ENCODE measurements around the gene LMTK2.

Gene LMTK2

DNA sequence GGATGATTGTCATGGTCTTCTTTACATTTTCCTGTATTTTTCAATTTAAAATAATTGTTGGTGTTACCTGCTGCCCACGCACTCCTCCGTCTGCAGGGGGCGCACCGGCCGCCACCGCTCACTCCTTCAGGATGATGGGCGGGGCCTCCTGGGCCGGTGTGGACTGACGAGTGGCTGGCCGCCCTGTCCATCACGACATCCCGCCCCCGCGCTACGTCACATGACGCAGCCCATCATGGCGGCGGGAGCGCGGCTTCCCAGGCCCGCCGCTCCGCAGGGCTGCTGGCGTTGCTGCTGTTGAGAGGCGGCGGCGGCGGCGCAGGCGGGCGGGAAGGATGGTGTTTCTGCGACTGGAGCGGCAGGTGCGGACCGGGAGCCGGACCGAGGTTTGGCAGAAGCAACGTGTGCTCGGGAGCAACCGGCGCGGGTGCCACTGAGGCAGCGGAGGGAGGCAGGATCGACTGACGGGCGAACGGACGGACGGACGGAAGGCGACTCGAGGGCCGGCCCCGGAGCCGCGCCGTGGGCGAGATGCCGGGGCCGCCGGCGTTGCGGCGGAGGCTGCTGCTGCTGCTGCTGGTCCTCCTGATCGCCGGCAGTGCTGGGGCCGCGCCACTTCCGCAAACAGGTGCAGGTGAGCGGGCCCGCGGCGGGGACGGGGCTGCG is at the start of gene LMTK2:
Gene LMTK2, plus strand, starts transcription at position 216 of the 666 bp plus-strand sequence. Its CDS starts 316 bp downstream, at position 532.
- peak; percentile 77 for DNase-seq

DNA sequence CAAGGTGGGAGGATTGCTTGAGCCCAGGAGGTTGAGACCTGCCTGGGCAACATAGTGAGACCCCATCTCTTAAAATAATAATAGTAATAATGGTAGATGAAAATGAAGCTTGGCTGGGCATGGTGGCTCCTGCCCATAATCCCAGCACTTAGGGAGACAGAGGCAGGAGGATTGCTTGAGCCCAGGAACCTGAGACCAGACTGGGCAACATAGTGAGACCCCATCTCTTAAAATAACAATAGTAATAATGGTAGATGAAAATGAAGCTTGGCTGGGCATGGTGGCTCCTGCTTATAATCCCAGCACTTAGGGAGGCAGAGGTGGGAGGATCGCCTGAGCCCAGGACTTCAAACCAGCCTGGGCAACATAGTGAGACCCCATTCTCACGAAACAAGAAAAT is 49.5 kb upstream of the LMTK2 start:
- DNase-seq = no peak

DNA sequence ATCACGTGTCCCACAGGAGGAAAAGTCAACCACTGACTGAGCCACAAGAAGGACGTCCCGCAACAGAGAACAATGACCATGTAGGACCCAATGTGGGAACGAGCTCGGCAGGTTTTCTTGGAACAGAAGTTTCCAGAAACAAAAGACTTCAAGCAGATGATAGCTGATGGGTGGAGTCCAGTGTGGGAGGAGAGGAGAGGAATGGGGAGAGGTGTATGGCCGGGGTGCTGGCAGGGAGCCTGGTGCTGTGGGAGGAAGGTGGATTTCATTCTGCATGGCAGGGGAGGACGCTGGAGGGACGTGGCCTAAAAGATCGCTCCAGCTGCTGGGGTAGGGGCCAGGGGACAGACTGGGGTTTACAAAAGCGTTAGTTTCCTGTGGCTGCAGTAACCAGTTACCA is 48.5 kb upstream of the LMTK2 start:
- no peak for DNase-seq

DNA sequence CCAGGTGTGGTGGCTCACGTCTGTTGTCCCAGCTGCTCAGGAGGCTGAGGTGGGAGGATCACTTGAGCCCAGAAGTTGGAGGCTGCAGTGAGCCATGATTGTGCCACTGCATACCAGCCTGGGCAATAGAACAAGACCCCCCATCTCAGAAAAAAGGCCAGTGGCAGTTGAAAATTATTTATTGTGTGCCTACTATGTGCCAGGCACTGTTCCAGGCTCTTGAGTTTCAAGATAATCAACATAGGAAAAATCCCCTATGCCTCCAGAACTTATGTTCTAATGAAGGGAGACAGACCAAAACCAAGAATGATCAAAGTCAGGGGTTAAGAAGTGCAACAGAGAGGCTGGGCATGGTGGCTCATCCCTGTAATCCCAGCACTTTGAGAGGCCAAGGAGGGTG is 42.4 kb upstream of the LMTK2 start:
- DNase-seq = no peak

DNA sequence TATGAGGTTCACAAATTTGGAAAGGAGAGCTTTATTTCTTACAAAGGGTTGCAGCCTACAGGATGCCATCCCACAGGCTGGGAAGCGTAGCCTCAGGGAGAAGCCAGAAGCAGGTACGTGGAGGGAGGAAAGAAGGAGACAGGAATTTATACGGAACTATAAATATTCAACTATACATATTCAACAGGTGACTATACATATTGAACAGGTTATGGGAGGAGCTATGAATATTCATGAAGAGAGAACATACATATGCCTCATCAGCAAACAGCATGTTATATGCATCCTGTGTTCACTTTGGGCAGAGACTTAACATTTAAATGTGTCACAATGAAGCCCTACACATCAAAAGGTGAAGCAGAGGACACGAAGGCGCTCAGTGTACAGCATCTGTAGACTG is 40.5 kb upstream of the LMTK2 start:
- no peak for DNase-seq

DNA sequence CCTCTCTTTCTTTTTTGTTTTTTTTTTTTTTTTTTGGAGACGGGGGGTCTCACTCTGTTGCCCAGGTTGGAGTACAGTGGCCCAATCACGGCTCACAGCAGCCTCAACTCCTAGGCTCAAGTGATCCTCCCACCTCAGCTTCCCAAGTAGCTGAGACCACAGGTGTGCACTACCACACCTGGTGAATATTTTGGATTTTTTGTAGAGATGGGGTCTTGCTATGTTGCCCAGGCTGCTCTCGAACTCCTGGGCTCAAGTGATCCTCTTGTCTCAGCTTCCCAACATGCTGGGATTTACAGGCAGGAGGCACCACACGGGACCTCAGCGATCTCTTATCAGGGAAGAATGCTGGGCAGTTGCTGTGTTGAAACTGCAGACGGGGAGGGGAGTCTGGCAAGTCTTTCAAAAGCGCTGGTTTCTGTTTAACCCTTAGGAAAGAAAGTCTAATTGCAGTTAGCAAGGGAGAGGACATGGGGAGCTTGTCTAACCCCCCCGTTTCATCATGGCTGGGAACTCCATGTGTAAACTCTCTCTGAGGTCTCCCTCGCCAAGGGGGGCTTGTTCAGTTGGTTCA is 39.6 kb upstream of the LMTK2 start:
- DNase-seq = no peak

DNA sequence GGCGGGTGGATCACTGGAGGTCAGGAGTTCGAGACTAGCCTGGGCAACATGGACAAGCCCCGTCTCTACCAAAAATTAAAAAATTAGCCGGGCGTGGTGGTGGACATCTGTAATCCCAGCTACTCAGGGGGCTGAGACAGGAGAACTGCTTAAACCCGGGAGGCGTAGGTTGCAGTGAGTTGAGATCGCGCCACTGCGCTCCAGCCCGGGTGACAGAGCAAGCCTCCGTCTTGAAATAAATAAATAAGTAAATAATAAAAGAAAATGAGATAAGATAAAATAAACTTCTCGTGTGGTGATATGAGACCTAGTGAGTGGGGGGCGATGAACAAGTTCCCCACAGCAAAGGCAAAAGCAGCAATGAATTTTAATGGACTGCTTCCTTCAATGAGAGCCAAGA is 33.6 kb upstream of the LMTK2 start:
- DNase-seq = no peak

DNA sequence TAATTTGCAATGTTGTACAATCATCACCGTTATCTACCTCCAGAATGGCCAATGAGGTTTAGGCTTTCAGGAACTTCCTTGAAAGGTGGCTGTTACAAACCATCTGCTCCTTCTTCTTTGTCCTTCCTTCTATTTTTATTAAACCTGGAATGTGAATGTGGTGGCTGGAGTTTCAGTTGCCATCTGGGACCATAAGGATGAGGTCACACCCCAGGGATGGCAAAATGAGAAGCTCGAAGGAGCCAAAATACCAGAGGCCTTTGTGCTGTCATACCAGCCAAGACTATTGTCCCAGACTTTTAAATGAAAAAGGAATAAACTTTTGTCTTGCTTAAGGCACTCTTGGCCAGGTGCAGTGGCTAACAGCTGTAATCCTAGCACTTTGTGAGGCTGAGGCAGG is 30.9 kb upstream of the LMTK2 start:
- DNase-seq = no peak

DNA sequence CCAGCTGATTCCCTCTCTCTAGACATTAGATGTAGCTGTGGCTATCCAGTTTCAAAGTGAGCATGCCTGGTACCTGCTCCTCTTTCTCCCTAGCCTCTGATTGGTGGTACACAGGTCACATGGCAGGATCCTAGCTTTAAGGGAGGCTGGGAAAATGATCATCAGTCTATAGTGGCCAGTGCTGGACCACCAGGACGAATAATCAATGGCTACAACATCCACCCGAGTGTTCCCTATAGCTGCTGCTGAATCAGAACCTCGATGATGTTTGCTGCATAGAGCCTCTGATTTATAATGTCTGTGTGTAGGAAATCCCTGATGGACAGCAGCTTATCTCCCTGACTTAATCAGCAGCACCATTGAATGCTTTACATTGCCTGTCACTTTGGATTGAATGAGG is 28.9 kb upstream of the LMTK2 start:
- no peak for DNase-seq

DNA sequence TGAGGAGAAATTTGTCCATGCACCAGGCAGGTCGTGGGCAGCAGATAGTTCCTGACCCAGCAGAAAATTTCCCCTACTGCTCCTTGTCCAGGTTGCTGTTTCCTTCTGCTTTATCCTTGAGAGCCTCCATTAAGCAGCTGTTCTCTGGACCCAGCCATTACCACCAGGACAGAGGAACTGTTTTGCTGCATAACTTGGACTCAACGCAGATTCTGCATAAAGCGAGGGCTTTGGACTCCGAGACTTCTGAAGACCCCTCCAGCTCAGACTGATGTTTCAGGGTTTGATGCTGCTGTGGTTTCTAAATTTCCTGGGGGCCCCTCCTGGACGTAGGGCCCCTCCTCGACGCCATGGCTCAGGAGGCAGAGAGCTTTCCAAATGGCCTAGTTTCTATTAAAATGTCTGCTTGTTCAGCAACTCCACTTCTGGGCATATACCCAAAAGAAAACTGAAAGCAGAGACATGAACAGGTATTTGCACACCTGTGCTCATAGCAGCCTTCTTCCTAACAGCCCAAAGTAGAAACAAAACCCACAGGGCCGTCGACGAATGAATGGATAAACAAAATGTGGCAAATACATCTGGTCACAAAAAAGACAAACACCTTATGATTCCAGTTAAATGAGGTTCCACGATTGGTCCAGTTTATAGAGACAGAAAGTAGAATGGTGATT is 28.3 kb upstream of the LMTK2 start:
- DNase-seq = no peak

DNA sequence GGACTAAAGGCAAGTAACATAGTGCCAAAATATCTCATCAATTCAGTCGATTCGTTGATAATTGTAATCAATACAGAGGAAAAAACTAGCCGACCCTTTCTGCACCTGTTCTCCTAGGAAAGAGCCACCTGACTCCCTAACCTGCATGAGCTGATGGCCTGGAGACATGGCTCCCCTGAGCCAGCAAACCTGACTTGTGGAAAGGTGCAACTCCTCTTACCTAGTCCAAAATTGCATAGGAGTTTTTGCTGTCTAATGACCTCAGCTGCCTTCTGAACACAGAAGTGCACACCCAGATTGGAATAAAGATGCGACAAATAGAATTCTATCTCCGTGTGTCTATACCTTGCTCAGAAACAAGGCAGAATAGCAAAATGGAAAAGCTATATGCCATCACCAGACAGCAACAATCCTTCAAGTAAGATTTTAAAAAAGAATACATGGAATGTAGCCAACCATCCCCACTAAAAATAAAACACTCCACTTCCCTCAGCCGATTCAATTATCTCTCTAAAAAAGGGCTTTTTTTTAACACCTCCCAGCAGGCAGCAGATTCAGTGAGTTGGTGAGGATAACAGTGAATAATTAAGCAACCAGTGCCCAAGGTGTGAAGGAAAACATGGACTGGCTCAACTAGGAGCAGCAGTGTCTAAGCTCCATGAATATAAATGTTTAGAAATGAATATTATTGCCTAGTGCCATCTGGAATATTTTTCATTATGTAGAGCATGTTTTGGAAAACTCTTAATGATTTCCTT is 26.6 kb upstream of the LMTK2 start:
- DNase-seq = peak; percentile 35

DNA sequence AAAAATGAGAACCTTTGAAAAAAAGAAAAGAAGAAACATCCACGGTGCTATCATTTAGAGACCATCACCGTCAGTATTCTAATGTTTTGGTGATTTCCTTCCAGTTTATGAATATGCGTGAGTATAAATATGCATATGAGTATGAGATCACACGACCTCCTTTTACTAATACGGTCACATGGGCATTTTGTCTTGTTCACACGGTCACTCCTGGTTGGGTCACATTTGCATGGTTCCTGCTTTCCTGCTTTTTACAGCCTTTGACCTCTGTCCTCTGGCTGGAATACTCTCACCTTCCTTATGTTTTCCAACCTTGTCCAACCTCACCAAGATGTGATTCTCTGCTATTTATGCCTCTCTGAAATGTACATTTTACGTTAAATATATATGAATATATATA is 25.3 kb upstream of the LMTK2 start:
- no peak for DNase-seq

DNA sequence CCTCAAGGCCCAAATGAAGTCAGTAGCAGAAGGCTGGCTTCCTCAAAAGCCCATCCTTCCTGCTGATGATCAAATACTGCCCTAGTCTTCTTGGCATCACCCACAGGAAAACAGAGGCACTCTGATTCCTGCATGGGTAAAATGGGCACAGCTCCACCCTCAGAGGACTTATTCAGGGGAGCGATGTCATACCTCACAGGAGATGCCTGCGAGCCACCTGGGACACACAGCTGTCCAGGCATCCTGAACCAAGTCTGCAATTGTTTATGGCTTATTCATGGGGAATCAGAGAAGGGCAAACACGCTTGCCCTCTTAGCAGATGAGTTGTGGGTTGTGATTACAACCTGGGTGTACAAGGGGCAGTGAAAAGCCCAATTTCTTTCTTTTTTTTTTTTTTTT is 22.0 kb upstream of the LMTK2 start:
- no peak for DNase-seq

DNA sequence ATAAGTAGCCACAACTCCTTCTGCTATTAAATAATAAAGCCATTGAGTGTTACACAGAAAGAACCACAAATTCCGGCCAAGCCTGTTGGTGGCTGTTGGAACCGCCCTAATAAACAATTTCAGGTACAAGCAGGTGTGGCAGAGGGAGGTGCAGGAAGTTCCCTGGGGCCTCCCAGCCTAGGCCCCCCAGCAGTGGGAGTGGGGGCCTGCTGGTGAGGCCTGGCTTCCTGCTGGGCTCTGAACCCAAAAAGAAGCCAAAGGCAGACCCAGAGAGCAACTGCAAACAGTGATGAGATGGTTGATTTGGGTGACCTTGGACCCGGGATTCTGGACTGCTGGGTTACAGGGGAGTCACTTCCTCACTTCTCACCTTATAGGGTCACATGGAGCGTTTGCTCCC is 21.0 kb upstream of the LMTK2 start:
- no peak for DNase-seq

DNA sequence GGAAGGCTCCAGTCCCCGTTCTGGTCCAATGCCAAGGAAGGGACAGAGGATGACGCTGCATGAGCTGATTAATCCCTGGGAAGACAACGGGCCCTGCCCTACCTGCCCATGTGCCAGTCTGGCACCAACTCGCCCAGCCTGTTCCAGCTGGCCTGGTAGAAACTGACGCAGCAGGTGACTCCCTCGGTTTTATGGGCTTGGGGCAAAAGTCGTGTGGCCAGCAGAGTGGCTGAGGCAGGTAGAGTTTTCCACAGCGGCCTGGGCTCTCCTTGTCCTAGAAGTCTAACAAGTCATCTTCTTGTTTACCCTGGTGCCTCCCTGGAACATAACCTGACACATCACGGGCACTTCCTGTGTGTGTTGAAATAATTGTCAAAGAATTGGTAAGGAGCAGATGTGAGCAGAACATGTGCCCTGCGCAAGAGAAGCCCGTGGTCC is 20.4 kb upstream of the LMTK2 start:
- DNase-seq = no peak

DNA sequence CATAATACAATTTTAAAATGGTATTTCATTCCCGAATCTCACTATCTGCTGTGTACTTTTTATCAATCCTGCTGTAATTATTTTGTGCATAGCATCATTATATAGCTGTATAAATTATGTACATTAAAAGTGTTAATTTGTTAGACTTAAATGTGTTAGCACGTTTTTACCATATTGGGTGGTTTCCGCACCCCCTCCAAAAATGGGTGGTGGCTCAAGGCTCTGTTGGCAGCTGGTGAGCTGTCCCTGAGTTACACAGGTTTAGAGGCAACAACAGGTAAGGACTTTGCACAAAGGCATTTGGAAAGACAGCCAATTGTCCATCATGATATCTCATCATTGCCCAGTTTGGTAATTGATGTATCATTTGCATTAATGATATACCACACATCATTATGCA is 18.6 kb upstream of the LMTK2 start:
- DNase-seq = no peak

DNA sequence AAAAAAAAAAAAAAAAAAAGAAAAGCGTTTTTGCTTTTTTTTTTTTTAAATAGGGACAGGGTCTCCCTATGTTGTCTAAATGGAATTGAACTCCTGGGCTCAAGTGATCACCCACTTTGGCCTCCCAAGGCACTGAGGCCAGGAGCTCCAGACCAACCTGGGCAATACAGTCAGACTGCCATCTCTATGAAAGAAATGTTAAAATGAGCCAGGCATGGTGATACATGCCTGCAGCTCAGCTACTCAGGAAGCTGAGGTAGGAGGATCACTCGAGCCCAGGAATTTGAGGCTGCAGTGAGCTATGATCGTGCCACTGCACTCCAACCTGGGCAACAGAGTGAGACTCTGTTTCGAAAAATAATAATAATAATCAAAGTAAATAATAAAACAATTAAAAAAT is 16.5 kb upstream of the LMTK2 start:
- DNase-seq = no peak

DNA sequence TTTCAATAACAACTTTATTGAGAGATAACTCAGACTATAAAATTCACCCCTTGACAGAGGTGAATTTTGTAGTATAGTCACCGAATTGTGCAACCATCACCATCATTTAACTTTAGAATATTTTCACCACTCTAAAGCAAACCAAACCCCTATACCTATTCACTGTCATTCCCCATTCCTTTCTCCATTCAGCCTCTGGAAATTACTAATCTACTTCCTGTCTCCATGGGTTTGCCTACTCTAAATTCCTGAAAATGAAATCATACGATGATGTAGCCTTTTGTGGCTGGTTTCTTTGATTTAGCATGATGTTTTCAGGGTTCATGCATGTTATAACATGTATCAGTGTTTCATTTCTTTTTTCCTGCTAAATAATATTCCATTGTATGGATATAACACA is 15.6 kb upstream of the LMTK2 start:
- DNase-seq = no peak

DNA sequence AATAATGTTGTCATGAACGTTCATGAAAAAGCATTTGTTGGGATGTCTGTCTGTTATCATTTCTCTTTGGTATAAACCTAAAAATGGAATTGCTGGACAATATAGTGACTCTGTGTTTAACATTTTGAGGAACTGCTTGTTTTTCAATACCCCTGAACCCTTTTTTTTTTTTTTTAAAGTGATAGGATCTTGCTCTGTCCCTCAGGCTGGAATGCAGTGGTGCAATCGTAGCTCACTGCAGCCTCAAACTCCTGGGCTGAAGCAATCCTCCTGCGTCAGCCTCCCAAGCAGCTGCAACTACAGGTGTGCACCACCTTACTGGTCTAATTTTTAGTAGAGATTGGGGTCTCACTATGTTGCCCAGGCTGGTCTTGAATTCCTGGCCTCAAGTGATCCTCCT is 15.1 kb upstream of the LMTK2 start:
- DNase-seq = no peak

DNA sequence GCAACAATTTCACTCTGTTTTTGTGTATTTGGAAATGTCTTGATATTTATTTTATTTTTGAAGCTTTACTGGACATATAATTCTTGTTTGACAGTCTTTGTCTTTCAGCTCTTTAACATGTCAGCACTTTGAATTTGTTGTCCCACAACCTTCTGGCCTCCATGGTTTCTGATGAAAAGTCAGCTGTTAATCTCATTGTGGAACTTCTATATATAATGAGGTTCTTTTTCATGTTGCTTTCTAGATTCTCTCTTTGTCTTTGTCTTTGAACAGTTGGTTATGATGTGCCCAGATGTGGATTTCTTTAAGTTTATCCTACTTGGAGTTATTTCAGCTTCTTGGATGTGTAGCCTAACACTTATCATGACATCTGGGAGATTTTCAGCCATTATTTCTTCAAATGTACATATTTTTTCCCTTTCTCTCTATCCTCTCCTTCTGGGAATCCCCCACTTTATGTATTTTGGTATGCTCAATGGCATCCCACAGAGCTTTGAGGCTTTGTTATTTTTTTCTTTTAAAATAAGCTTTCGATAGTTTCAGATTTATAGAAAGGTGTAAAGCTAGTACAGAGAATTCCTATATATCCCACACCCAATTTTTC is 9.5 kb upstream of the LMTK2 start:
- no peak for DNase-seq

DNA sequence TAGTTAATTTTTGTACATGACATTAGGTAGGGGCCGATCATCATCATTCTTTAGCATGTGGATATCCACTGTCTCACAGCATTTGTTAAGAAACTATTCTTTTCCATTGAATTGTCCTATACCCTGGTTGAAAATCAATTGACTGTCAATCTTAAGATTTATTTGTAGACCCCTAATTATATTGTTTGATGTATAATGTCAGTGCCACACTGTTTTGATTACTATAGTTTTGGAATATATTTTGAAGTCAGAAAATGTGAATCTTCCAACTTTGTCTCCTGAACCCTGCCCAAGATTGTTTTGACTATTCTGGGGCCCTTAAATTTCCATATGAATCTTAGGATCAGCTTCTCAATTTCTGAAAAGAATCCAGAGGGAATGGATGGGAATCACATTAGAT is 6.6 kb upstream of the LMTK2 start:
- no peak for DNase-seq

DNA sequence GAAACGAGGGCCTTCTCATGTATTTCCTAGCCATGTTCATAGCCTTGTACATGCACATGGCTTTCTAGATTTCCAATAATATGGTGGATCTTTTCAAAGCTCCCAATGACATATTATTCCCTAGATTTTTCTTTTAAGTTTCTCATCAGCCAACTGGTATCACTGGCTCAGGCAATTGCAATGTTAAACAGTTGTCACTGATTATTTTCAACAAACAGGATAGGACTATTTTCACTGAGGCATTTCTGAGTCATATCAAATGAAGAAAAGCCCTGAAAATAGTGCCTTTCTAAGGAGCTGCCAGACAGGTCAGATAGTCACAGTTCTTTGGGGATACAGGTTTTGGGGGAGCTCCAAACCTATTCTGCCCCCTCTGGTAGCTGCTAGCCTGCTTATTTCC is 4.5 kb upstream of the LMTK2 start:
- DNase-seq = no peak

DNA sequence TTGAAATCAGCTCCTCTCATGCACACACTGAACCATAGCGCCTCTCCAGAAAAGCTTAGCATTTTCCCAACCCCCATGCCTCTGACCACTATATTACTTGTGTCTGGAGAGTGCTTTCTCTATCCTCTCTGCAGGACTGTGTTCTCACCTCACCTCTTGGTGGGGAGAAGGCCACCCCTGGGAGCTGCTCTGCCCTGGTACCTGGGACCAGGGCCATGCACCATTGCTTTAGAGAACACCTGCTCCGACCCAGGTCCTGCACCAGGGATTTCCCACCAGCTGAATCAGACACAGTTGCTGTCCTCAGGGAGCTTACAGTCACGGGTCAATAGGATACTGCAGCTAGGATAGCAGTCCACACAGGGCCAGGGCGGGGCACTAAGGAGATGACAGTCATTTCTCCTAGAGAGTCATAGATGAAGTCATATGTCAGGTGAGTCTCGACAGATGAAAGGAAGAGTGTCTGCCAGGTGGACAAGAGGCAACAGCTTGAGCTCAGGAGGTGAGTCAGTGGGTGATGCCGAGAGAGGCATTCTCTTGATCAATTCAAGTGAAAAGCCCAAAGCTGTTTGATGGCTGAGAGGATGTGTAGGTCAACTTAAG is 619 bp upstream of the LMTK2 start:
- no peak for DNase-seq

All from NCI-H1694 treated with DMSO at 0.1 percent for 48 hours (cell line).